NCI-H446 treated with DMSO at 0.1 percent for 48 hours (cell line): ENCODE measurements around the gene NINJ2.

ENCODE experiments used
- DNase-seq: peaks from one replicate; lab custom pipeline; 2025; lab: John Stamatoyannopoulos, UW

NINJ2 gene

GRCh38 chr12:547883-548470 is 115.3 kb downstream of the NINJ2 start:
- DNase-seq = no peak

GRCh38 chr12:546920-547845 is 116.1 kb downstream of the NINJ2 start:
- DNase-seq = peak; percentile 39

GRCh38 chr12:546265-546919 is 116.9 kb downstream of the NINJ2 start:
- DNase-seq = no peak

- DNase-seq = no peak
These were observed 117.4 kb downstream of the NINJ2 start for GRCh38 chr12:545835-546234.

- no peak for DNase-seq
These were observed 118.2 kb downstream of the NINJ2 start for GRCh38 chr12:544941-545635.

GRCh38 chr12:544142-544541 is 119.1 kb downstream of the NINJ2 start:
- DNase-seq = no peak

- DNase-seq = no peak
These were observed 120.2 kb downstream of the NINJ2 start for GRCh38 chr12:543114-543451.

GRCh38 chr12:542395-543113 is 120.7 kb downstream of the NINJ2 start:
- DNase-seq = no peak

- DNase-seq = no peak
These were observed 121.4 kb downstream of the NINJ2 start for GRCh38 chr12:541676-542324.

- DNase-seq = no peak
These were observed 123.5 kb downstream of the NINJ2 start for GRCh38 chr12:539540-540310.

- DNase-seq = peak; percentile 30
These were observed 124.3 kb downstream of the NINJ2 start for GRCh38 chr12:538731-539539.

- DNase-seq = no peak
These were observed 125.5 kb downstream of the NINJ2 start for GRCh38 chr12:537772-538171.

GRCh38 chr12:536751-537245 is 126.4 kb downstream of the NINJ2 start:
- no peak for DNase-seq

- DNase-seq = no peak
These were observed 127.8 kb downstream of the NINJ2 start for GRCh38 chr12:535396-535795.

- no peak for DNase-seq
These were observed 129.0 kb downstream of the NINJ2 start for GRCh38 chr12:534216-534615.

GRCh38 chr12:533718-534117 is 129.5 kb downstream of the NINJ2 start:
- DNase-seq = no peak

- DNase-seq = no peak
These were observed 130.2 kb downstream of the NINJ2 start for GRCh38 chr12:532908-533565.

- no peak for DNase-seq
These were observed 131.2 kb downstream of the NINJ2 start for GRCh38 chr12:531951-532585.
